Activated CD8-positive, alpha-beta memory T cell treated with anti-CD3 and anti-CD28 coated beads, Interleukin-2, amount 50 U/mL, for 1 hour (primary cell): Measurements from ENCODE around the gene TIMP2.

Experiments
- DNase-seq: peaks from one replicate; pipeline ENCODE4 v3.0.0-alpha.2; 2020; ENCODE audit errors: extremely low read depth

Gene TIMP2

DNA sequence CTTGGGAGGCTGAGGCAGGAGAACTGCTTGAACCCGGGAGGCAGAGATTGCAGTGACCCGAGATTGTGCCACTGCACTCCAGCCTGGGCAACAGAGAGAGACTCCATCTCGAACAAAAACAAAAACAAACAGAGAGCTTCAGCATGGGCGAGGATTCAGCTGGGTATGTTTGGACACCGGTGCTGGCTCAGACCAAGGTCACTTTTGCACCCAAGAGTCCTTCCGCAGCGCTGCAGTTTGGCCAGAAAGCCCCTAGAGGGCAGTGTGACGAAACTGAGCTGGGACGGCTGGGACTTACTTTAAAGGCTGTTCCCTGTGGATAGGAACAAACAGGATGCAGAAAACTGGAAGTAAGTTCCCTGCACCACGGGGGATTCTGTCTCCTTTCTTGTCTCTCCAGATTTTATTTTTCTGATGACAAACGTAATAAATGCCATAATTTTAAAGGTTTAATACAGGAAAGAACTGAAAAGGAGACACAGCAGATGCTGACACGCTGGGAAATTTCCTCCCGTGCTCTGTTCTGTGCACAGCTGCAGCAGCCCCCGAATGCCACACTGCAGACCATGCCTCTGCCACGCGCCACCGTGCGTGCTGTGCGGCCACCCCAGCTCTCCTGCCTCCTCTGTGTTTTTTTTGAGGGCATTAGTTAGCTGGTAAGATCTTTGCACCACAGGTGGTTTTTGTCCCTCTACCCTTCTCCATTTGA, 59.4 kb downstream of the TIMP2 start:
- no peak for DNase-seq

DNA sequence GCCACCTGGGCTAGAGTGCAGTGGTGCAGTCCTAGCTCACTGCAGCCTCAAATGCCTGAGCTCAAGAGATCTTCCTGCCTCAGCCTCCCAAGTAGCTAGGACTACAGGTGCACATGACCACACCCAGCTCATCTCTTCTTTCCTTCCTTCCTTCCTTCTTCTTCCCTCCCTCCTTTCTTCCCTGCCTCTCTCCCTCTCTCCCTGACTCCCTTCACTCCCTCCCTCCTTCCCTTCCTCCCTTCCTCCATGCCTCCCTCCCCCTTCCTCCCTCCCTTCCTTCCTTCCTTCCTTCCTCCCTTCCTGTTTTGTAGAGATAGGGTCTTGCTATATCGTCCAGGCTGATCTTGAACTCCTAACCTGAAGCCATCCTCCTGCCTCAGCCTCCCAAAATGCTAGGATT, 61.1 kb downstream of the TIMP2 start:
- DNase-seq, result no peak

DNA sequence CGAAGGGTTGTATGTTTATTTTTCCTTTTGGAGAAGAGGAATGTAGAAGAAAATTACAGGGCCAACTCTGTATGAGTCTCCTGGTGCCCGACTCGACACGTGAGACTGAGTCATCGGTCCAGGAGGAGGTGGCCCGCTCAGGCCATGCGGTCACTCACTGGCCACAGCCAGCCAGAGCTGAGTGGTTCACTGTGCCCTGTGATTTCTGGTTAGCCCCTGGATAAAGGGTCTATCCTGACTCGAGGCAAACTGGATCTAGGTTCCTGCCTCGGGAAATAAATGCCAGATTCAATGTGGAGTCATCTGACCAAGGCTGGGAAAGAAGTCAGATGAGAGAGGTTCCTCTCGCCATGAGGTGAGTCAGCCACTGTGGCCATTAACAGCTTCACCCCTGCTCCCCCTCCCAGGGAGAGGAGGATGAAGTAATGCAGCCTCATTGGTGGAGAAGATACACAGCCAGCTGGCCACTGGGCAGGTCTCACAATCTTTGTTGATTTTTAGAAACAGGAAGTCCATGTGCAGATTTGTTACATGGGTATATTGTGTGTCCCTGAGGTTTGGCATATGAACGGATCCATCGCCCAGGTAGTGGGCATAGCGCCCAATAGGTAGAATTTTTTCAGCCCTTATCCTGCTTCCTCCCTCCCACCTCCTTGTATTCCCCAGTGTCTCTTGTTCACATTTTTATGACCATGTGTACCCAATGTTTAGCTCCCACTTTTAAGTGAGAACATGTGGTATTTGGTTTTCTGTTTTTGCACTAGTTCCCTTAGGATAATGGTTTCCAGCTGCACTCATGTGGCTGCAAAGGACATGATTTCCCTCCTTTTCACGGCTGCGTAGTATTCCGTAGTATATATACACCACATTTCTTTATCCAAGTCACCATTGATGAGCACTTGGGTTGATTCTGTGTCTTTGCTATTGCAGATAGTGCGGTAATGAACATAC, 62.8 kb downstream of the TIMP2 start:
- no peak for DNase-seq

DNA sequence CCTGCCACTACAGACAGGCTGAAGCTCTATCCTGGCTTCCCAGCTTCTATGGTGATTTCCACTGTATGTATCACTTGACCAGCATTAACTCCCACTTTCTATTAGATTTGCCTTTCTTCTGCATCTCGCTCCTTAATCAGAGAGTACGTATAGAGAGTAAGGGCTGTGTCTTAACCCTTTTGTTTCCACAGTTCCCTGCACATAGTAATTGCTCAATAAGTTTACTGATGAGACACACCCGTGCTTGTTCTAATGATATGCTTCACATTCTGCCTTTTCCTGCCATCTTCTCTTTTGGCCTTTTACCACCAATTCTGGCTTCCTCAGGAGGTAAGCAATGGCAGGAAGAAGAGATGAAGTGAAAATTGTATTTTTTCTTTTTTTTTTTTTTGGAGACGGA, 64.0 kb downstream of the TIMP2 start:
- no peak for DNase-seq

DNA sequence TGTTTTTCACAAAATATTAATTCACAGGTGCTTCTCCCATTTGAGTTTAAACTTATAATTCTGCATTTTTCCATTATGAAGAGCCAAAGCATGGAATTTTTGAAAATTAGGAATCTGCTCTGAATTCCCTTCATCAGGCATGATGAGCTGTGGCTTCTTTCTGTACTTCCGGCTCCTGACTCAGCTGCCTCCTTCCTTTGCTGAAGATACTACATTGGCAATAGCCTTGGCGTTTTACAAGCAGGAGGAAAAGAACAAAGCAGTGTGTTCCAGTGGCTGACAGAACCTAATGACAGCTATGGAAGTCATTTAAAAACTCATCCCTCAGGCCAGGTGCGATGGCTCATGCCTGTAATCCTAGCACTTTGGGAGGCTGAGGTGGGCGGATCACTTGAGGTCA, 66.1 kb downstream of the TIMP2 start:
- no peak for DNase-seq

DNA sequence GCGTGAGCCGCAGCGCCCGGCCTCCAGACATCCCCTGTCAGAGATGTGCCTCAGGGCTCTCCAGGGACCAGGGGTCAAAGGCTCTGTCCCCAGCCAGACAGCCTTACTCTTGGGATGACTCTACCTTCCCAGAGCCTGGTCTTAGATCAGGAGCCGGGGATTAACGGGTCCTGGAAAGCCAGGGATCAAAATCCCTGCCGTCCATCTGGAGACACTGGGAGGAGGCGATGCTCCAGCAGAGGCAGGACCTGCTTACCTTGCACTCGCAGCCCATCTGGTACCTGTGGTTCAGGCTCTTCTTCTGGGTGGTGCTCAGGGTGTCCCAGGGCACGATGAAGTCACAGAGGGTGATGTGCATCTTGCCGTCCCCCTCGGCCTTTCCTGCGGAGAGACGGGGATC, 67.9 kb downstream of the TIMP2 start:
- no peak for DNase-seq

DNA sequence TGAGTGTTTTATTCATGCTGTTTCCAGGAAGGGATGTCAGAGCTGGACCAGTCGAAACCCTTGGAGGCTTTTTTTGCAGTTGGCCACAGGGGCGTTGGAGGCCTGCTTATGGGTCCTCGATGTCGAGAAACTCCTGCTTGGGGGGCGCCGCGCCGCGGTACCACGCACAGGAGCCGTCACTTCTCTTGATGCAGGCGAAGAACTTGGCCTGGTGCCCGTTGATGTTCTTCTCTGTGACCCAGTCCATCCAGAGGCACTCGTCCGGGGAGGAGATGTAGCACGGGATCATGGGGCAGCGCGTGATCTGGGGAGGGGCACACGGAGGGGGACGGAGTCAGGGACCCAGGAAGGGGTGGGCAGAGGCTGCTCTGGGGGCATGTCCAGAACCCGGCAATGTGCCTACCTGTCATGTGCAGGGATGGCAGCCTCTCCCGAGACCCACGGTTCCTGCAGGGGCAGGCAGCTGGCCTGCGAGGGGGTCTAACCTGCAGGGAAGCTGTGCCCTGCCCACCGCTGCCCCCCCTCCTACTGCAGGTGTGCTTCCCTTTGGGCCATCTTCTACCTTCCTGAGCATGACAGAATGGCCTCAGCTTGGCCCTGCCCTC, 69.5 kb downstream of the TIMP2 start:
- DNase-seq, result no peak

DNA sequence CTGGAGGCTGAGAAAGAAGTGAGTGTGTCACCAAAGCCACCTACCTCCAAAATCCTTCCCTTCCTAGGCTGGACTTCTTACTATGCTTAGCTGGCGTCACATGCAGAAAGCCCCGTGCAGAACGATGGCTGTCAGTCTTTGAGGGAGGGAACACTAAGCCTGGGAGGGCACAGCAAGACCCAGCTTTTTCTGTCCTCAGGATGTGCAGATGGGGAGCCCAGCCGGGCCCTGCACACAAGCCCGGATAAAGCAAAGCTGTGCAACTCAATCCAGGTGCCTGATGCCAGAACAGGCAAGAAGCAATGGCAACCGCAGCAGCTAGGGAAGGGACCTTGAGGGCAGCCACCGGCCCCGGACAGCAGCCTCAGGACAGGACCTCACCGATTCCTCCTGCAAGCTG, 70.7 kb downstream of the TIMP2 start:
- DNase-seq, result no peak

DNA sequence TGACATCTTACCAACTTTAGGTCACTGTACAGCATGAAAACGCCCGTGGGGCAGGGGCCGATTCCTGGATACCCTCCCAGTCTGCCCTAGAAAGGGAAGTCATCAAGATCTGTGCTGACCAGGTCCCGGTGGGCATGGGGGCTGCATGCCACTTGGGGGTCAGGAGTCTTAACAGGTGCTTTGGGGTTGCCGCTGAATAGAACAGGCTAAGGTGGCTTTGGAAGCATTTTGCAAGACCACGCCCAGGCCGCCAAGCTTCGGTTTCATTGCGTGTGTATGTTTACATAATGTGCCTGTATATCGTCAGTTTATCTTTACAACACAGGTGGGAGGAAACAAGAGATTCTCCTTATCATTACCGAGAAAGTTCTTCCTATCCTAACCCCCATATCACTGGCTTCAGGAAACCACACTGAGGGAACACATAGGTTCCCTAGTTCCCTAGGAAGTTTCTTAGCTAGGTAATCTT, 71.2 kb downstream of the TIMP2 start:
- DNase-seq, result no peak

DNA sequence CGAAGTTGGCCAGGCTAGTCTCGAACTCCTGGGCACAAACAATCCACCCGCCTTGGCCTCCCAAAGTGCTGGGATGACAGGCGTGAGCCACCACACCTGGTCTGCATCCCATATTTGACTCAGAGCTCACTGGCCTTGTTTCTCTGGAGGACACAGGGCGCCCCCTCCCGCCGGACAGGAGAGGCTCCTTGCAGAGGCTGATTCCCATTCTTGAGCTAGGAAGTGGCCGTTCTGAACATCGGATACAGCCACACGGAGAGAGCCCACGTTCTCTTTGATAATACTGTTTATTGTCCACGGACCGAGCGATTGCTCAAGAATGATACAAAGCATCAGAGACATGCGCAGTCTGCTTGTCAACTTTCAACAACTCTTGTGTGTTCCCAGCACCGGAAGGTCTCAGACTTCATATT, 72.5 kb downstream of the TIMP2 start:
- no peak for DNase-seq

DNA sequence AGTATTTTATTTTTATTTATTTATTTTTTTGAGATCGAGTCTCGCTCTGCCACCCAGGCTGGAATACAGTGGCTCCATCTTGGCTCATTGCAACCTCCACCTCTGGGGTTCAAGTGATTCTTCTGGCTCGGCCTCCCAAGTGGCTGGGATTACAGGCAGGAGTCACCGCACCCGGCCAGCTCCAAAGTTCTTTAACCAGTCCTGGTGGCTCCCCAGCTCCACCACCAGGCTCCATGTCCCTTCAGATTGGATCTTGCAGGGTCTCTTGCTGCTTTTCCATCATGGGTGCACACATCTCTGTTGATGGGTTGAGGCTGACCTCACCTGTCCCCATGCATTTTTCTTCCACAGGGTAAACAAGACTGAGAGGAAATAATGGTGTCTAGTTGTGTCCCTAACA, 76.2 kb downstream of the TIMP2 start:
- DNase-seq, result no peak

DNA sequence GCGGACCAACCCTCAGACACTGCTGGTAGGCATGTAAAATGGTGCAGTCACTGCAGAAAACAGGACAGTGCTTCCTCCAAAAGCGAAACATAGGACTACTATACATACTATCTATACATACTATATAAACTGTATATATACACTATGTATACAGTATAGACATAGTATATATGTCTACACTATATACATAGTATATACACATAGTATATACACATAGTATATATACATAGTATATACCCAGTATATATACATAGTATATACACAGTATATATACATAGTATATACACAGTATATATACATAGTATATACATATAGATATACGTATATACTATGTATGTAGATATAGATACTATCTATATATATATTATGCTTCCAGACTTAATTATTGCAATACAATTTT, 78.1 kb downstream of the TIMP2 start:
- no peak for DNase-seq

DNA sequence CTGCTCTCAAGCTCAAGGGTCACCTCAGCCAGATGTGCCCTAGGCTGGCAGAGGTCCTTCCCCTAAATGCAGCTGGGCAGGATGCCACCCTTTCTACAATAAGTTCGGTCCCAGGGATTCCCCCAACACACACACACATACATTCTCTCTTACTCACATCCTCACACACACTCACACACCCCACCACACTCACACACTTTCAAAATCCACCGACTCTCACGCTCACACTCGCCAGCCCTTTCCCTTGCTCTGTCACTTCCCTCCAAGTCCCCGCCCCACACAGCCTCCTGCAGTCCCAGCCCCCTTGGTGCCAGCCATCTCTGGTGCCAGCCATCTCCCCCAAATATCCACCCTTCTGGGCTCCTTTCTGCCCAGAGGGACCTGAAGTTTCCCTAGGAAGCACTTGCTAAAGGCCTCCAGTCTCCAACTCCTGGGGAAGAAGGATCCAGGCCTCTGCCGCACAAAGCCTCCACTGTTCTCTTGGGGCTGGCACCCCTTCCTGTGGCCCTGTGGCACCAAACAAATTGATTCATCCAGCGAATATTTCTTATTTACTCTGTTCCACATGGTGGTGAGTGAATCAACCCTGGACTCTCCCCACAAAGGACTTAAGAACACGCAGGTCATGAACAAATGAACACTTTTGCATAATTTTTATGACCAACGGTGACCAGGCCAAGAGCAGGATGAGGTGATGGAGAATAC, 80.7 kb downstream of the TIMP2 start:
- no peak for DNase-seq

DNA sequence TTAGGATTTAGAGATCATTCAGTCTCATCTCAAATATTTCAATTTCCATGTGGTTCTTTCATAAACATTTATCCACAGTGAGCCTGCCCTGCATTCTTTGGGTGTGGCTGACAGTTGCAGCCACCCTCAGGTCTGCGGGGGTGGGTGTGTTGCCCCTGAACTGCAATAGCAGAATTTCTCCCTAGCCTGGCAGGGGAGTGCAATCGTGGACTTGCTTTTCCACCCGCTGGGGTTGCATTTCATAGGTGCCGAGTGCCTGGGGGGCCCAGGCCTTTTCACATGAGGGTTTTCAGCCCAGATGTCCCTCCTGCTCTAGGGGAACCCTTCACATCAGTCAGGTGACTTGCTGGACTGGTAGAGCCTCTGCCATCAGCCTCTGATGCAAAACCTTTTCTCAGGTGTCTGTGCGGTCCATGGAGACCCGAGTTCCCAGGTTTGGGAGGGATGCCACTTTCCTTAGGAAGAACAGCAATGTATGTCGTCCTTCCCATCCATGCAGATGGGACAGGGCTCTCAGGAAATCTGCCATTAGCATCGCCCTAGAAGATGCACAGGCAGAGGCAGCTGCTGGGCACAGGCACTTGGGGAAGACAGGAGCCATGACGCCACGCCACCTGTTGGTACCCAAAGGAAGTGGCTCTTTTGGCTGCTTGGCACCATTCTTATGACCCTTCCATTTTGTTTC, 82.2 kb downstream of the TIMP2 start:
- DNase-seq, result no peak

DNA sequence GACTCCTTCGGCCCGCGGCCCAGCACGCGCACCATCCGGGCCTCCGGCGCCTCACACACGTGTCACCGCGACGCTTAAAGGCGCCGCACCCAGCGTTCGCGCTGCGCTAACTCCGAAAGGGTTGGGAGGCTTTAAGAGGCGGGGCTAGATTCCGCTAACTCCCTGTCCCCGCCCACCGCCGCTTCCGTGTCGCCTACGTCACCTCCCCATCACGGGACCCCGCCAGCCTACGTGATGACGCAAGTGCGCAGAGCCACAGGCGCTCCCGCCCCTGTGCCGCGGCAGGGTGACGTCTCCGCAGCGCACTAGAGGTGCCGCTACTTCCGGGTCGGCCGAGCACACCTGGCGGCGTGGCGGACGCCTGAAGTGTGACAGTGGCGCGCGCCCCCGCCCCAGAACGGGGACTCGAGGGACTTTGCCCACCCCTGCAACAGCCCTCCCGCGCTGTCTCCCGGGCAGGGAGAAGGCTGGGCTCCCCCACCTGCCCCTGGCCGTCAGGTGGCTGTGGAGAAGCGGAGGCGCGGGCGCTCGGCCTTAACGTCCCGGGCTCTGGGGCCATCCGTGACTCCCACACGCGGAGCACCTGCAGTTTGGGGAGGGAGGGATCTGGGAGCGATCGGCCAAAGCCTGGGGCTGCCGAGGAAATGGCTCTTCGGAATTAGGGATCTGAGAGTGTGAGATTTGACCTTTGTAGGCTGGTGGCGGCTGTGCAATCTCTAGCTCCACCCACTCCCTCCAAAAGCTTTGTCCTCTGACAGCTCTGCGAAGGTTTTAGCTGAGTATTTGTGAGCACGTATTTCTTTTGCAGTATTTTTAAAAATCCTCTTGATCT, 84.2 kb downstream of the TIMP2 start, which contains the start of gene USP36:
Gene USP36 (minus strand): TSS at position 35 of the 832 bp plus-strand sequence. CDS start 4,451 bp downstream, outside the sequence.
- DNase-seq, result peak; percentile 99

DNA sequence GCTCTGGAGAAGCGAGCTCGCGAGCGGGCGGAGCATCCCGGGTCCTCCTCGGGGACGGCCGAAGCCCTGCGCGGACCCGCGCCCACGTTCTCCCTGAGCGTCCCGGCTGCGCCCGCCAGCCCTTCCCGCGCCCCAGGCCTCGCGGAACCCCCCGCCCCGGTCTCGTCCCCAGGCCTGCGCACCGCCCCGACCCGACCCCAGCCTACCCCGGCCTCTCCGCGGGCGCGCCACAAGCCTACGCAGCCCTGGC, 84.7 kb downstream of the TIMP2 start:
- DNase-seq, result no peak

DNA sequence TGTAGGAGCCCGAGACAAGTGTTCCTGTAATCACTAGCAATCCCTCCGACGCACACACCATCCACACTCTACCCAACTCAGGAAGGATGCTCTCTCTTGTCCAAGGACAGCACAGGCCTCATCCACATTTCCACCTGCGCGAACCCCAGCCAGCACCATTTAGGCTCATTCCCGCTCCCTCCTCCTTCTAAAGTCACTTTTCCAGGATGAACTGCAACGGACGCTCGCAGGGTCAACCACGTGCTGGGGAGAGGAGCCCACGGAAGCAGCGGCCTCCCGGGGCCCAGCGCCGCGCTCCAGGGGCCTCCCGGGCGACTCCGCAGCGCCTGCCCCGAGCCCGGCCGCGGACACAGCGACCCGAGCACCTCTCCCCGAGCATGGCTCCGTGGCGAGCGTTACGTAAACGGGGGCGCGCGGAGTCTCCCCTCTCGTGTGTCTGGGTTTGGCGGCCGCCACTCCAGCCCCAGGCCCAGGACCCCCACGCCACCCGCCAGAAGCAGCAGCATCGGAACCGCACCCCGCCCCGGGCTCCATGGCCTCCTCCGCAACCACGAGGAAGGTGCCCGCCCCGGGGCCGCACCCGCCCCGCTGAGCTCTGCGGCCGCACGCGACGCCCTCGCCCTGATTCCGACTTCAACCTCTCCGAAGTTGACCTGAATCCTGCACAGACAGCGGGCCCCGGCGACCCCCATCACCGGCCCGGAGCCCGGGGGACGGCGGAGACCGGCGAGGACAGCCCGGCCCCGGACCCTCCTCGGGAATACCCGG, 85.2 kb downstream of the TIMP2 start:
- DNase-seq, result no peak

DNA sequence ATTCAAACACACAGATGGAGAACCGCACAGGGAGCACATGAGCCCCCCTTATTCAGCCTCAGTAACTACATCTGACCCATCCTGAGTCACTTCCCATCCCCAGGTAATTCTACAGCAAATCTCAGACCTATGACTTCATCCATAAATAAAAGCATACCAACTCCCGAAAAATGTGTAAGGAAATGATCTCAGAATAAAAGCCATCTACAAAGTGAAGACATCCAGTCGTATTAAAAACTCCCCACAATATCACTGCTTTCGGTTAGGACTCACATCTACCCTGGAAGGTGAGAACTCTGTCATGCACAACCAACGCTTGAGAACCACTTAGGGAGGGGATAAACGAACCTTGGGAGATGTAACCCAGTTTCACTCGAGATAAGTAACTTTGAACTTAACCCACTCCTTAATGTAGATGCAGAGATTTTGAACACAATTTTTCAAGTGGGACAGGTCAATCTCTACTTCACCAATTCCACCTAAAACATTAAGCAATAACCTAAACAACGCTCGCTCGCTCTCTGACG, 85.9 kb downstream of the TIMP2 start:
- no peak for DNase-seq

DNA sequence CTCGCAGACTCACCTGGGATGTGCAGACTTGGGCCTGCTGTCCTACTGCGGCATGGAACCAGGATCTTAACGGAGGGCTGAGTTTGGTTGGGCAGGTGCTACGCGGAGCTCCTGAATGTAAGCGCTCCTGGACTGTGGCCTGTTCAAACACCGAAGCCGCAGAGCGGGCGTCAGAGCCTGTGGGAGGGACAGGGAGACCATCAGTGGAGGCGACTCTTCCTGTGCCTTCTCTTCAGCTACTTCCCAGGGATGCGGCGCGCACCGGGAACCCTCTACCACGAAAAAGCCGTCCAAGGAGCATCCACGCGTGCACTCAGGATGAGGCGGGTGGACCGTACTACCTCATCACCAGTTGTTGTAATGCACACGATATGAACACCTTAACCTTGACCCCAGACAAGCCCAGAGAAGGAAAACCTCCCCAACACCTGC, 86.6 kb downstream of the TIMP2 start:
- no peak for DNase-seq
